ENCODE measurements around the gene SEMA6A.

Gene SEMA6A

GRCh38 chr5:116583085-116583861, 8.7 kb upstream of the SEMA6A start:
- Histone ChIP-seq H3K27me3 (ENCODE audit: insufficient read depth, low read depth) (no peaks in the 10 kb centered on the region), H3K4me1 (ENCODE audit: low read depth, poor library complexity, severe bottlenecking) (peaks cover under 1% of the 10 kb centered on the region), H3K27ac (no peak overlapping the region), H3K4me3 (IDR thresholded peaks at IDR 0.05; ENCODE audit: insufficient read depth, low read depth, low read length) (no peak overlapping the region), H3K36me3 (ENCODE audit: insufficient read depth) (no peaks in the 10 kb centered on the region), H3K4me2 (no peak overlapping the region), H3K79me2 (ENCODE audit: insufficient read depth, low read depth) (no peaks in the 10 kb centered on the region), H4K20me1 (ENCODE audit: insufficient read depth) (no peaks in the 10 kb centered on the region), H2AFZ (ENCODE audit: low read depth) (no peak overlapping the region), H3K9ac (no peak overlapping the region)
- no peak for TF ChIP-seq CTCF (conservative IDR thresholded peaks at IDR 0.05; ENCODE audit: low read depth, low read length)

- no peaks in the 10 kb centered on the region for H4K20me1 ChIP-seq (ENCODE audit: insufficient read depth)
- H2AFZ ChIP-seq (ENCODE audit: low read depth) = no peak overlapping the region
- no peaks in the 10 kb centered on the region for H3K36me3 ChIP-seq (ENCODE audit: insufficient read depth)
- H3K4me2 ChIP-seq = no peak overlapping the region
- H3K4me3 ChIP-seq (IDR thresholded peaks at IDR 0.05; ENCODE audit: insufficient read depth, low read depth, low read length) = no peak overlapping the region
- H3K27ac ChIP-seq = no peak overlapping the region
- TF ChIP-seq CTCF (conservative IDR thresholded peaks at IDR 0.05; ENCODE audit: low read depth, low read length) = no peak
- no peaks in the 10 kb centered on the region for H3K27me3 ChIP-seq (ENCODE audit: insufficient read depth, low read depth)
- no peak overlapping the region for H3K9ac ChIP-seq
- no peaks in the 10 kb centered on the region for H3K79me2 ChIP-seq (ENCODE audit: insufficient read depth, low read depth)
- peaks cover 14% of the 10 kb centered on the region for H3K4me1 ChIP-seq (ENCODE audit: low read depth, poor library complexity, severe bottlenecking)
Measured at GRCh38 chr5:116581910-116582309, 7.3 kb upstream of the SEMA6A start.

- H3K36me3 ChIP-seq (ENCODE audit: insufficient read depth) = no peaks in the 10 kb centered on the region
- H3K79me2 ChIP-seq (ENCODE audit: insufficient read depth, low read depth) = no peaks in the 10 kb centered on the region
- H3K4me2 ChIP-seq = no peak overlapping the region
- no peak for TF ChIP-seq CTCF (conservative IDR thresholded peaks at IDR 0.05; ENCODE audit: low read depth, low read length)
- H3K9ac ChIP-seq = no peak overlapping the region
- 0 out of 2 replicates have a peak, but pooled peaks cover 1% of the 10 kb centered on the region for H3K27me3 ChIP-seq (ENCODE audit: insufficient read depth, low read depth)
- H3K27ac ChIP-seq = no peak overlapping the region
- no peak overlapping the region for H2AFZ ChIP-seq (ENCODE audit: low read depth)
- H3K4me3 ChIP-seq (IDR thresholded peaks at IDR 0.05; ENCODE audit: insufficient read depth, low read depth, low read length) = no peak overlapping the region
- peaks cover 24% of the 10 kb centered on the region for H3K4me1 ChIP-seq (ENCODE audit: low read depth, poor library complexity, severe bottlenecking)
- no peaks in the 10 kb centered on the region for H4K20me1 ChIP-seq (ENCODE audit: insufficient read depth)
Measured at GRCh38 chr5:116579144-116579543, 4.5 kb upstream of the SEMA6A start.

GRCh38 chr5:116578676-116579075, 4.1 kb upstream of the SEMA6A start:
- peaks cover 24% of the 10 kb centered on the region for H3K4me1 ChIP-seq (ENCODE audit: low read depth, poor library complexity, severe bottlenecking)
- H3K4me3 ChIP-seq (IDR thresholded peaks at IDR 0.05; ENCODE audit: insufficient read depth, low read depth, low read length) = no peak overlapping the region

More at GRCh38 chr5:116578676-116579075, 4.1 kb upstream of the SEMA6A start:
- no peaks in the 10 kb centered on the region for H4K20me1 ChIP-seq (ENCODE audit: insufficient read depth)
- no peak overlapping the region for H3K9ac ChIP-seq
- H2AFZ ChIP-seq (ENCODE audit: low read depth) = no peak overlapping the region
- no peak for TF ChIP-seq CTCF (conservative IDR thresholded peaks at IDR 0.05; ENCODE audit: low read depth, low read length)
- H3K4me2 ChIP-seq = no peak overlapping the region
- 0 out of 2 replicates have a peak, but pooled peaks cover 6% of the 10 kb centered on the region for H3K27me3 ChIP-seq (ENCODE audit: insufficient read depth, low read depth)
- no peaks in the 10 kb centered on the region for H3K36me3 ChIP-seq (ENCODE audit: insufficient read depth)
- H3K27ac ChIP-seq = no peak overlapping the region
- H3K79me2 ChIP-seq (ENCODE audit: insufficient read depth, low read depth) = no peaks in the 10 kb centered on the region

Data from KMS-11 (cell line).